Measurements from ENCODE around the gene FKBP5. TPM values are rescaled to one million over a fixed set of nuclear protein-coding genes. Genes with fewer than 3 reads are reported as not detected.

Gene FKBP5
- total and polyA plus RNA-seq, 2 donors (not counting 3 experiments of a cell fraction or from before 2014, with no cell fraction given), result 16.7 to 56.8 TPM

- H3K9me1 ChIP-seq (replicated peaks; ENCODE audit: control insufficient read depth, extremely low read depth, insufficient read depth, low read length), result no peaks in the 10 kb centered on the region
- peaks cover 3 to 5% of the 10 kb centered on the region in 2 experiments for H3K36me3 ChIP-seq (ENCODE audit: control insufficient read depth in 2 of 2, extremely low read depth in 1 of 2, insufficient read depth in 2 of 2, low read length in 2 of 2)
- no peaks in the 10 kb centered on the region for H3K4me1 ChIP-seq (ENCODE audit: control insufficient read depth, extremely low read depth, insufficient read depth, low read length)
- H3K4me2 ChIP-seq (ENCODE audit: insufficient read depth, low read length), result no peak overlapping the region
- dilution Hi-C loops (cut with MboI; ENCODE audit: extremely low pct_ligation_motif_present, low sequenced_read_pairs) (no loop called here), intact Hi-C loops (cut with micrococcal nuclease) (loop anchor here (10.0 kb wide), 2 partner anchors 373 to 513 kb away; no protein-coding TSS in a partner anchor)
- H3K79me2 ChIP-seq (ENCODE audit: control insufficient read depth, insufficient read depth, low read length), result no peaks in the 10 kb centered on the region
- no peaks in the 10 kb centered on the region for H3K9me3 ChIP-seq (replicated peaks; ENCODE audit: control insufficient read depth, insufficient read depth, low read length)
- no peak overlapping the region for H2AFZ ChIP-seq (ENCODE audit: low read depth, low read length)
- H3K4me3 ChIP-seq (replicated peaks in 1 of 3; ENCODE audit: insufficient read depth in 1 of 3, low read depth in 1 of 3, low read length in 3 of 3), result no peak overlapping the region
- POLR2A ChIA-PET, result no interaction called here
- H3K27ac ChIP-seq (ENCODE audit: insufficient read depth, low read depth, low read length), result no peak overlapping the region
- no peak for FAIRE-seq
- no TSS peak for BruUV-seq (replicated peaks)
- no peaks in the 10 kb centered on the region for H3K27me3 ChIP-seq (ENCODE audit: control insufficient read depth in 2 of 2, insufficient read depth in 2 of 2, low read length in 2 of 2)
- no peaks in the 10 kb centered on the region for H4K20me1 ChIP-seq (replicated peaks; ENCODE audit: control insufficient read depth, extremely low read depth, insufficient read depth, low read length)
- no peak for DNase-seq (ENCODE audit: low read depth, low spot score)
- TF ChIP-seq CTCF (IDR thresholded peaks at IDR 0.05; ENCODE audit: extremely low read depth in 1 of 2, insufficient read depth in 1 of 2, low read depth in 1 of 2, low read length in 2 of 2), result no peak
- TF ChIP-seq POLR2A (IDR thresholded peaks at IDR 0.05; ENCODE audit: low read depth, low read length), result no peak
- no peak for TF ChIP-seq MAX (IDR thresholded peaks at IDR 0.05; ENCODE audit: insufficient read depth, insufficient read length)
- no peak for TF ChIP-seq JUN (IDR thresholded peaks at IDR 0.05; ENCODE audit: borderline replicate concordance, insufficient read depth, insufficient read length, low read depth)
- no peak for TF ChIP-seq GATA2 (IDR thresholded peaks at IDR 0.05; ENCODE audit: insufficient read depth, insufficient read length, low read depth, low read length)
- no peak for TF ChIP-seq EZH2 (IDR thresholded peaks at IDR 0.05; ENCODE audit: borderline replicate concordance, low read depth, low read length, severe bottlenecking)
- no peak for TF ChIP-seq FOS (IDR thresholded peaks at IDR 0.05; ENCODE audit: borderline replicate concordance, insufficient read depth, low read length)
- no peak for TF ChIP-seq POLR2AphosphoS5 (IDR thresholded peaks at IDR 0.05; ENCODE audit: insufficient read depth, low read depth, low read length)
- no peak for TF ChIP-seq MYC (IDR thresholded peaks at IDR 0.05; ENCODE audit: low read depth, low read length)
- CTCF ChIA-PET, result interaction anchor here (3.5 to 4.8 kb wide), 2 partner anchors 155 to 158 kb away, joined by 10 to 89 read pairs; partner anchors contain the start of gene ARMC12
- no peak overlapping the region for H3K9ac ChIP-seq (replicated peaks; ENCODE audit: extremely low read depth, insufficient read depth, low read length)
Measured at GRCh38 chr6:35581633-35582032, 107.1 kb downstream of the FKBP5 start.
